Loucy (cell line): Measurements from ENCODE around the gene STON2.

ENCODE experiments used
- H2AFZ ChIP-seq: fragments of 200-600 bp; sonication (generic); 2 replicates; pipeline ENCODE4 v1.6.0; 2016; ENCODE audit warnings: antibody characterized with exemption, mild to moderate bottlenecking, low read length, moderate library complexity
- H3F3A ChIP-seq: fragments of 200-600 bp; 2 replicates; pipeline ENCODE4 v1.6.0; 2016; ENCODE audit warnings: antibody characterized with exemption, low read depth, mild to moderate bottlenecking
- H3K27me3 ChIP-seq: fragments of 200-600 bp; sonication (generic); 2 replicates; pipeline ENCODE4 v1.6.1; 2014; ENCODE audit warnings: low read length, mild to moderate bottlenecking; ENCODE audit not compliant: insufficient read depth, poor library complexity, severe bottlenecking
- H3K36me3 ChIP-seq: fragments of 200-600 bp; sonication (generic); 2 replicates; pipeline ENCODE4 v1.6.1; 2016; ENCODE audit warnings: low read length; ENCODE audit not compliant: insufficient read depth
- H3K4me1 ChIP-seq: fragments of 200-600 bp; sonication (generic); 2 replicates; pipeline ENCODE4 v1.5.1; 2014; ENCODE audit warnings: low read length, mild to moderate bottlenecking; ENCODE audit not compliant: insufficient read depth, poor library complexity, severe bottlenecking
- H3K4me2 ChIP-seq: fragments of 200-600 bp; sonication (generic); 2 replicates; pipeline ENCODE4 v1.6.0; 2014; ENCODE audit warnings: antibody characterized with exemption, low read length, low read depth, mild to moderate bottlenecking; ENCODE audit not compliant: poor library complexity, severe bottlenecking
- H3K4me3 ChIP-seq: fragments of 200-600 bp; sonication (generic); 2 replicates; pipeline ENCODE4 v1.5.1; 2014; ENCODE audit warnings: low read length, mild to moderate bottlenecking, mixed read lengths; ENCODE audit not compliant: poor library complexity, severe bottlenecking
- H3K79me2 ChIP-seq: fragments of 200-600 bp; sonication (generic); 2 replicates; pipeline ENCODE4 v1.6.1; 2014; ENCODE audit warnings: low read length; ENCODE audit not compliant: insufficient read depth
- H3K9ac ChIP-seq: fragments of 200-600 bp; sonication (generic); 2 replicates; pipeline ENCODE4 v1.6.0; 2014; ENCODE audit warnings: mild to moderate bottlenecking, low read depth, low read length, moderate library complexity; ENCODE audit not compliant: poor library complexity, severe bottlenecking
- H3K9me2 ChIP-seq: fragments of 200-600 bp; sonication (generic); replicated peaks from 2 replicates; pipeline ENCODE4 v1.6.1; 2016; ENCODE audit warnings: low read depth, low read length, mixed read lengths
- H3K9me3 ChIP-seq: fragments of 200-600 bp; sonication (generic); 2 replicates; pipeline ENCODE4 v1.6.1; 2014; ENCODE audit warnings: mild to moderate bottlenecking, antibody characterized with exemption, low read length, low read depth; ENCODE audit not compliant: insufficient read depth
- H4K20me1 ChIP-seq: fragments of 200-600 bp; sonication (generic); 2 replicates; pipeline ENCODE4 v1.6.0; 2014; ENCODE audit warnings: antibody characterized with exemption, low read length, mild to moderate bottlenecking; ENCODE audit not compliant: insufficient read depth, poor library complexity, severe bottlenecking
- CTCF ChIP-seq: fragments of 200-600 bp; sonication (generic); conservative IDR thresholded peaks from 2 replicates; pipeline ENCODE4 v1.5.1; 2014; ENCODE audit warnings: mild to moderate bottlenecking, antibody characterized with exemption, low read length
- EZH2phosphoT487 ChIP-seq: fragments of 200-600 bp; IDR thresholded peaks from 2 replicates; pipeline ENCODE4 v1.6.1; 2018; ENCODE audit warnings: antibody characterized with exemption, mild to moderate bottlenecking, moderate library complexity, borderline replicate concordance

Gene STON2

GRCh38 chr14:81401420-81402122 is 1.4 kb upstream of the STON2 start:
- Histone ChIP-seq H3K9ac (no peak overlapping the region), H4K20me1 (no peaks in the 10 kb centered on the region), H3F3A (no peaks in the 10 kb centered on the region), H3K79me2 (no peaks in the 10 kb centered on the region), H3K9me3 (no peaks in the 10 kb centered on the region), H3K4me3 (no peak overlapping the region), H3K4me1 (no peaks in the 10 kb centered on the region), H3K4me2 (no peak overlapping the region), H3K27me3 (no peaks in the 10 kb centered on the region), H3K36me3 (no peaks in the 10 kb centered on the region), H3K9me2 (no peaks in the 10 kb centered on the region), H2AFZ (no peak overlapping the region)
- no peak for TF ChIP-seq CTCF
- no peak for TF ChIP-seq EZH2phosphoT487

GRCh38 chr14:81400852-81401251 is 728 bp upstream of the STON2 start:
- Histone ChIP-seq H3K79me2 (no peaks in the 10 kb centered on the region), H3K4me3 (no peak overlapping the region), H3K9me3 (no peaks in the 10 kb centered on the region), H3K9ac (no peak overlapping the region), H3F3A (no peaks in the 10 kb centered on the region), H3K4me1 (no peaks in the 10 kb centered on the region), H3K9me2 (no peaks in the 10 kb centered on the region), H3K36me3 (no peaks in the 10 kb centered on the region), H3K4me2 (no peak overlapping the region), H2AFZ (no peak overlapping the region), H4K20me1 (no peaks in the 10 kb centered on the region), H3K27me3 (no peaks in the 10 kb centered on the region)
- no peak for TF ChIP-seq EZH2phosphoT487
- TF ChIP-seq CTCF: no peak

DNA sequence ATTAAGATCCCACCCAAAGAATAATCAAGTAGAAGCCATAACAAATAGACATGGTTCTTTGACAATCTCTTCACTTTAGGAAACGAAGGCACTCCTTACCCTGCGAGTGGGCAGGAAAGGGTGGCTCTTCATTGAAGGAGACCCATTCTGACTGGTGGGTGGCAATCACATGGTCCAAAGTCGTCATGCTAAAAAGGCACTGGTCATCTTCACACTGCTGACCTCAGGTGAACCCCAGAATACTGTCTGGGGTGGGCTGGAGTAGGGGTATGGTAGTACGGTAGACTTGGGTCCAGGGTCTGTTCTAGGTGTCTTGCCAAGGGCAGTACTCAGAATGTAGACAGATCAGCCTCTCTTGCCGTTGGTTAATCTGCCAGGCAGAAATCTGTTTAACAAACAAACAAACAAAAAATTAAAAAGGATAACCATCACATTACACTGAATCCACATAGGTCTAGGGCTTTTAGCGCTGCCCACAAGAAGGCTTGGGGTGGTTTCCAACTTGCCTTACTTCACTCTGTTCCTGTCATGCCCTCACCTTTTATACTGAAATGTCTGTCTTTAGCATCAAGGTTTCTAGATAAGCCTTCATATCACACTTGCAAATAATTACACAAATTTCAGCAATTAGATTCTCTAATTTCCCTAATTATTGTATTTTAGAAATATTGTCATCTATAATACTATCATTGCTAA is 1.8 kb downstream of the STON2 start:
- Histone ChIP-seq H4K20me1 (no peaks in the 10 kb centered on the region), H3F3A (no peaks in the 10 kb centered on the region), H3K9me3 (no peaks in the 10 kb centered on the region), H3K27me3 (no peaks in the 10 kb centered on the region), H3K36me3 (no peaks in the 10 kb centered on the region), H3K4me1 (no peaks in the 10 kb centered on the region), H2AFZ (no peak overlapping the region), H3K9ac (no peak overlapping the region), H3K4me2 (no peak overlapping the region), H3K79me2 (no peaks in the 10 kb centered on the region), H3K9me2 (no peaks in the 10 kb centered on the region), H3K4me3 (no peak overlapping the region)
- no peak for TF ChIP-seq EZH2phosphoT487
- TF ChIP-seq CTCF: no peak
